Dedifferentiated amniotic fluid mesenchymal stem cell (primary cell): ENCODE results near the gene MRPS12.
"Not testable (repeated sequence)": the region's sequence is repeated elsewhere in the genome, so short reads cannot be mapped to it uniquely, and the experiment has no call there.

ENCODE experiments used
- DNase-seq: peaks from one replicate; pipeline ENCODE4 v3.0.0-alpha.2; 2016; ENCODE audit errors: extremely low spot score

The MRPS12 gene

DNA sequence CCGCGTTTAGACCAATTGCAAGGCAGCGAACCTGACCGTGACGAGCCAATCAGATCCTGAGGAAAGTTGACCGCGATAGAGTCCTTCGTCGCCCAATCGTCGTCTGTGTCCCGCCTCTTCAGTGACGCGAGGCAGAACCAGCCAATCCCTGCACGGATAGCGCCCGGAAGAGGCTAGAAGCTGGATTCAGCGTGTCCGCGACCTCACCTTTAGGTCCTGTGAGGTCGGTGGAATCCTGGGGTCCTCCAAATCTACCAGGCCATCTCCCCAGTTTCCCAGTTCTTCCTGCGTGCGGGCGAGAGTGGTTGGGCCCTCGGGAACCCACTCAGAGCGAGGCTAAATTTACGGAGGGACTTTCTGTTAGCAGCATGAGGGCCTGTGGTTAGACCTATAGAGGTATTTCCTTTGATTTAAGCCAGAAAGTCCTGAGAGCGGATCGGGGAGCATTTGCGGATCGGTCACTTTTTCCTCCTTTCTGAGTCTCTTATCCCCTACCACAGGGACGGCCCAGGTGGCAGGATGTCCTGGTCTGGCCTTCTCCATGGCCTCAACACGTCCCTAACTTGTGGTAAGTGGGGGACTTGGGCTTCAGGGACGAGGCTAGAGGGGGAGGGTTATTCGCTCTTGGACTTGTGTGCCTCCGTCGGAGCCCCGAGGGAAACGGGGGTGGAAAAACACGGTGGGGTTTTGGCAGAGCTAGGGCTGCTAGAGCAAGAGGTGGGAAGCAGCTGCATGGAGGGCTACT is at the start of gene MRPS12:
TSS of gene MRPS12 (plus strand) at position 169 of the 745 bp plus-strand sequence. CDS start at position 520, 351 bp downstream.
- peak; percentile 100 for DNase-seq

GRCh38 chr19:38883286-38883685 is 47.5 kb upstream of the MRPS12 start:
- no peak for DNase-seq

DNA sequence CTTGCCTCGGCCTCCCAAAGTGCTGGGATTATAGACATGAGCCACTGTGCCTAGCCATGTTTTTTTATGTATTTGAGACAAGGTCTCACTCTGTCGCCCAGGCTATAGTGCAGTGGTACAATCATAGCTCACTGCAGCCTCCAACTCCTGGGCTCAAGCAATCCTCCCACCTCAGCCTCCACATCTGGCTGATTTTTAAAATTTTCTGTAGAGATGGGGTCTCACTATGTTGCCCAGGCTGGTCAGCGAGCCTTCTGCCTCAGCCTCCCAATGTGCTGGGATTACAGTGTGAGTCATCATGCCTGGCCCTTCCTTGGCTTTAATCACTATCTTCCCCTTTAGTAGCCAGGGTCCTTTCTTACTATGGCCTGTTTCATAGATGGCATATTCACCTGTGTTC is 46.1 kb upstream of the MRPS12 start:
- DNase-seq = not testable (repeated sequence)

DNA sequence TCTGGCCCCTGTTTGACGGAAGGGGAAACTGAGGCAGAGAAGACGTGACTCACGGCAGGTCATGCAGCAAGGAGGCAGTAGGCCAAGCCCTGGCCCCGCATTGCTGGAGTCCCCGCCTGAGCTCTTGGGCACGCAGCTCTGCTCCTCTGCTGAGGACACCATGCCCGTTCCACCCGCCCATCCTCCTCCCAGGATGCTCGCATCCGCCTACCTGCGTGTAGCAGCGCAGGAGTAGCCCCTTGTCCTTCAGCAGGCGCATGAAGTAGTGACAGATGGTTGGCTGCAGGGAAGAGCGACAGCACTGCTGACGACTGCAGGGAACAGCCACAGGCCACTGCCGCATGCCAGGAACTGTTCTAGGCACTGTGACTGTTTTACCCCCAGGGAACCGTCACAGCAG is 41.9 kb upstream of the MRPS12 start:
- DNase-seq = no peak

DNA sequence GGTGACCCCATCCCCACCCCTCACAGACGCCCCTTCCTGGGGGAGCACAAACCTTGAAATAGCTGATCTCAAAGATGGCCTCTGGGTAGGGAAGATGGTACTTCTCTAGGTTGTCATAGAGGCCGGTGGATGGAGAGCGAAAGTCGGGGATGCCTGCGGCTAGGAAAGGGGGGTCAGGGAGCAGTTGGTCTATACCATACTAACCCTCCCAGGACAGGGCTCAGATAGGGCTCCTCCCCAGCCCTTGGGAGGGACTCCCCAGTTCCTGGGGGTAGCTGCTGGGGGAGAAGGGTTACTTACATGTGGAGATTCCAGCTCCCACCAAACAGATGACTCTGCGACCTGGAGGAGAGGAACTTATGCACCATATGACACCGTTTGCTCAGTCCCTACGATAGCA is 40.9 kb upstream of the MRPS12 start:
- no peak for DNase-seq

DNA sequence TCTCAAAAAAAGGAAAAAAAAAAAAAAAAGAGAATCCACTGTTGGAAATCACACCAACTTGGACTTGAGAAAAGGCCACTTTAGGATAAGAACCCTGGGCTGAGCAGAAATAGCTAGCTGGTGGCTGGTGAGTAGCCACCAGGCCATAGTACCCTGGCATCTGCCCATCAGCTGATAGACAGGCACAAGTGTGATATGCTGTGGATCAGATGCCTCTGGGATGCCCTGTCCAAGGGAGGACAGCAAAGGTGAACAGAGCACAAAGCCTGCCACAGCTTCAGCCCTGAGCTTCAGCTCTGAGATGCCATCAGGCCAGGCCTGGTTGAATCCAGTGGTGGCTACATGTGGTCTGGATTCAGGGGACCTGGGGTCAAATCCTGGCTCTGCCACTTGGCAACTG is 40.1 kb upstream of the MRPS12 start:
- no peak for DNase-seq

- no peak for DNase-seq
Measured at GRCh38 chr19:38891771-38892170, 39.0 kb upstream of the MRPS12 start.

DNA sequence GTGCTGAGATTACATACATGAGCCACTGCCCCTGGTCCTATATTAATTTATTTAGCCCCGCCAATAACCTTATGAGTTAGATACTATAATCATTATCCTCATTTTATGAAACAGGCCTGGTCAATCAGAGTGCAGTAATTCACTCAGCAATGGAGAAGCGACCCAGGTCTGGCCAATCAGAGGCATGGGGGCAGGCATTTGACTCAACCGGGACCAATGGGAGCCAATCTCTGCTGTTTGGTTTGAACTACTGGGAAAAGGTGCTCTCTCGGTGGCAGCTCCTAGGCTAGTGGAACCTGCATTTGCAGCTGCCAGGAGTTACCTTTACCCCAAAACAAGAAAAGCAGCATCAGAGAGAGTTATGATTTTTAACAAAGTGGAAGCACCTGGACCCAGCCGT is 37.9 kb upstream of the MRPS12 start:
- DNase-seq = no peak

- DNase-seq = no peak
Measured at GRCh38 chr19:38893341-38893771, 37.4 kb upstream of the MRPS12 start.

DNA sequence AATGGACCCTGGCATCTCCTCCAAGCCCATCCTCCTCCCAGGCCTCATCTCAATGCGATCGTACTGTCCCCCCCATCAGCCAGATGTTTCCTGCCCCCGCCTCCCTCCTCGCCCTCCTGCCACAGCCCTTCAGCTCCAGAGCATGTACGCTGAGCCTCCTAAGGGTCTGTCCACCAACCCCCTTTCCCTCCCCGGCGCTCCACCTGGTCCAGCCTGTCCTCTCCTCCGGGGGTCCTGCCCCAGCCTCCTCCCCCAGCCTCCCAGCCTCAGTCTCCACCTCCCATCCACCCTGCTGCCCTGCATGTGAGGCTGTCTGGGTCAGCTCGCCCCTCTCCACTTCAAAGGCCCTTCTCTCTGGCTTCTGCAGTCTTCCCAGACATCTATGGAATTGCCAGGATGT is 35.8 kb upstream of the MRPS12 start:
- no peak for DNase-seq

DNA sequence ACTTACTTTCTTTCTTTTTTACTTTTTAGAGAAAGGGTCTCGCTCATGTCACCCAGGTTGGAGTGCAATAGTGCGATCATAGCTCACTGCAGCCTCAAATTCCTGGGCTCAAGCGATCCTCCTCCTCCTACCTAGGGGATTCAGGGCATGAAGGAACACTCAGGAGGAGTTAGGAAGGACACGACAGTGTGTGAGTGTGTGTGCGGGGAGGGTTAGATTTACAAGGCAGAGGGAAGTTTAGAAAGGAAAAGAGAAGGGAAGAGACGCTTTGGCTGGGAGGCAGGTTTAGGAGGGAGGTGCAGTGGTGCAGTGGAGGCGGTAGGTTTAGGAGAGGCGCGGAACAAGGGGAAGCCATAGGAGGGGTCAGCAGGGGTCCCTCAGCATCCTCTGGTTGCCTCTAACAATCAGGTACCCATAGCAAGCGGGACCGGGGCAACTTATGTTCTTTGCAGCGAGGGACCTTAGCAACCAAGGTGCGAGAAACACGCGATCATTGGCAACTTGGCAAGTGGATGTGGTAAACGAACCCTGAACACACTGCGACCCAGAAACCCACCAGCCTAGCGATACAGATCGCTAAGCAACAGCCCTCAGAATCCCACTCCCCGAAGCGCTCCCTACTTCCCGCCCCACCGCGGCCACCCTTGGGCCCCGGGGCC is 31.8 kb upstream of the MRPS12 start:
- no peak for DNase-seq

DNA sequence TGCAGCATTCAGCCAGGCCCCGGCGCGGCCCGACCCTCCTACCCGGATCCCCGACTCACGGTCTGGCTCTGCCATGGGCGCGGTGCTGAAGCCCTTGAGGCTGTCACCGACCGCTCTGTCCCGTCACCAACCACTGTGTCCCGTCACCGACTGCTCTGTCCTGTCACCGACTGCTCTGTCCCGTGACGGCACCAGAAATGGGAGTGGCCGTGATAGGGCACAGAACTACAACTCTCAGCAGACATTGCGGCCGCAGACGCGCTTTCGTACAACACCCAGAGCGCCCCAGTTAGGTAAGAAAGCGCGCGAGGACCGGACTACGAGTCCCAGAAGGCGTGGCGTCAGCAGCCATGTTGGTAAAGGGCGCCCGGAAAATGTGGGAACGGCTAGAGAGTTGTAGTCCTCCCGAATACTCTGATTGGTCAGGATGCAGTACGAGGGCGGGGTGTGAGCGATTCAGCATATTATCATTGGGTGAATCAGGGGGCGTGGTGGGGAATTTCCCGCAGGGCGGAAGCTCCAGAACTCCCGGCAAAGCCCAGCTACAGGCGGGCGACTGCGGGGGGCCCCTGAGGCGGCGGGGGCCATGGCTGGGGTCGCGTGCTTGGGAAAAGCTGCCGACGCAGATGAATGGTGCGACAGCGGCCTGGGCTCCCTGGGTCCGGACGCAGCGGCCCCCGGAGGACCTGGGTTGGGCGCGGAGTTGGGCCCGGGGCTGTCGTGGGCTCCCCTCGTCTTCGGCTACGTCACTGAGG is 31.1 kb upstream of the MRPS12 start, which contains the start of the genes NFKBIB and SIRT2:
TSS of gene NFKBIB (plus strand) at position 523 of the 755 bp plus-strand sequence. CDS start at position 587, 64 bp downstream.
TSS of gene SIRT2 (minus strand) at position 172 of the 755 bp plus-strand sequence. CDS start at position 75, 97 bp downstream.
- peak; percentile 100 for DNase-seq

DNA sequence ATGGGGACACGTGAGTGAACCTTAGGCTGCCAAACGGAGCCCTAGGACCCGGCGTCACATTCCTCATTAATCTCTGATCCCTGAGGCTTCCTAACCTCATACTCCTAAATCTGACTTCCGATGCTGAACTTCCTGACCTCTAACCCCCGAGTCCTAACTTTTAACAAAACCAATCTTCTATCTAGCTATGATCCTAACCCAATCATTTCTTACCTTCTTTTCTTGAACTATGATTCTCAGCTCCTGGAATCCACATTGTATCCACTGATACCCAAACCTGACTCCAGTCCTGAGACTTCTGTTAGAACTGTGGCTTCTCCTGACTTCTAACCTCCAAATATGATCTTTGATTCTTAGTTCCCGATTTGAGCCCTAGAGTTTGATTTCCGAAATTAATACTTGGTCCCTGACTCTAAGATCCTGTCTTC is 30.5 kb upstream of the MRPS12 start:
- DNase-seq = no peak

GRCh38 chr19:38900743-38901190 is 30.0 kb upstream of the MRPS12 start:
- no peak for DNase-seq

- no peak for DNase-seq
Measured at GRCh38 chr19:38901683-38902082, 29.1 kb upstream of the MRPS12 start.

DNA sequence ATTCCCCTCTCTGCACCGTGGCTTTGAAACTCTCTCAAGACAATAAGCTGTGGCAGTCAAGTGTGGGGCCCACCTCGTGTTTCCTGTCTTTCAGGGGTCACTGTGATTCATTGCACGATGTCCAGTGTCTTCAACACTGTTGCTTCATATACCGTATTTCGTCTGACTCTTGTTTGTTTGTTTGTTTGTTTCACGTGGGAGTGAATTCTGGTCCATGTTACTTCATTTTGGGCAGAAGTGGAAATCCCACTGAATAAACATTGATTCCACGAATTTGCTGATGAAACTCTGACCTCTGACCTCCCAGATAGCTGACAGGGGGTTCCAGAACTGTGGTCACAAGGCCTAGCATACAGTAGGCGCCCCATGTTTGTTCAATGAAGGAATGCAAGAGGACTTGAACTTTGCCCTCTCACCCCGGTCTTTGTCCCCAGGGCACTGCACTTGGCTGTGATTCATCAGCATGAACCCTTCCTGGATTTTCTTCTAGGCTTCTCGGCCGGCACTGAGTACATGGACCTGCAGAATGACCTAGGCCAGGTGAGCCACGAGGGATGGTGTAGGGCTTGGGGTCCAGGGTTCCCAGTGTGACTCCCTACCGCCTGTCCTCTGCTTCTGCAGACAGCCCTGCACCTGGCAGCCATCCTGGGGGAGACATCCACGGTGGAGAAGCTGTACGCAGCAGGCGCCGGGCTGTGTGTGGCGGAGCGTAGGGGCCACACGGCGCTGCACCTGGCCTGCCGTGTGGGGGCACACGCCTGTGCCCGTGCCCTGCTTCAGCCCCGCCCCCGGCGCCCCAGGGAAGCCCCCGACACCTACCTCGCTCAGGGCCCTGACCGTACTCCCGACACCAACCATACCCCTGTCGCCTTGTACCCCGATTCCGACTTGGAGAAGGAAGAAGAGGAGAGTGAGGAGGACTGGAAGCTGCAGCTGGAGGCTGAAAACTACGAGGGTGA is 25.9 kb upstream of the MRPS12 start:
- DNase-seq = no peak

DNA sequence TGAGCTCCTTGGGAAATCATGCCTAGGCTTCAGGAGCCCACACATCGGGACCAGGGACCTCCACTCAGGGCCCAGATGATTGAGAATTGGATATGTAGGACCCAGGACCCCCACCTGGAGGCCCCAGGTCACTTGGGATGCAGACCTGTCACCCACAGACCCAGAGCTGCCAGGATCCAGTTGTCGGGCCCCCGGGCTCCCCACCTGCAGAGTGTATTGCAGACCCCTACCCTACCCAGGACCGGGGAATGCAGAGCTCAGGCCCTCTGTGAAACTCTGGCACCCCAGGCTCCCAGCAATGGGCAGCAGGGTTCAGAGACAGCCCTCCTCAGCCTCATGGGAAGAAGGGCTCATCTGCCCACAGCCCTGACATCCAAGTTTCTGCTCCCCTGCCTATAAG is 25.1 kb upstream of the MRPS12 start:
- no peak for DNase-seq

- DNase-seq = no peak
Measured at GRCh38 chr19:38907227-38907626, 23.5 kb upstream of the MRPS12 start.

DNA sequence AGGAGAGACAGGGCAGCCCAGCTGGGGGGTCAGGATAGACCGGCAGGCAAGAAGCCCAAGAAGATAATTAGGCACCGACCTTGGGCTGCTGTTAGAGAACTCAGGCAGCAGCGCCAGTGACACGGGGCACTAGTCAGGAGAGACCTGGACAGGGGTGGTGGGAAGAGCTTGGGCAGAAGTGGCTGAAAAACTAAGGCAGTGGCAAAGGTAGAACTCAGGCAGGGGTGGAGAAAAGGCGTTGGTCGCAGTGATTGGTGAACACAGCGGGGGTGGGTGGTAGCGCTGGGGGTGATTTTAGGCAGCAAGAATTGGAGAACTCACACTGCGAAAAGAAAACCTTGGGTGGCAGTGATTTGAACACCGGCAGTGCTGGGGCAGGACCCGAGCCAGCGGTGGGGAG is 23.1 kb upstream of the MRPS12 start:
- no peak for DNase-seq

- DNase-seq = no peak
Measured at GRCh38 chr19:38908911-38909310, 21.8 kb upstream of the MRPS12 start.

DNA sequence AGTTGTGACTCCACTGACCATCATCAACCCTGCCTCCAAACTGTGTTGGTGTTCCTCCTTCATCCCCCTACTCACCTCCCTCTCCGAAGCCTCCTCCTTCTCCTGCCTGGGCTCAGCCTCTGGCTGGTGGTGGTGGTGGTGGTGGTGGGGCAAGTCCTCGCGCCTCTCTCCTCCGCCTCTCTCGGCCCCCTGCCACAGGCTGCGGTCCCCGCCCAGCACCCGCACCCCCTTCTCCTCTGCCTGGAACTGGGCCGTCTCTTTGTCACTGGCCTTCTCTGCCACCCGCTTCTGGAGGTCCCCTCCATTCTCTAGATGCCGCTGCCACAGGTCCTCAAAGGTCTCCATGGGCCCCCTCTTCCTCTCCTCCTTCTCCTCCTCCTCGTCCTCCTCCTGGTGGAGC is 20.3 kb upstream of the MRPS12 start:
- no peak for DNase-seq
